GM23248 (cell line): ENCODE data around the gene POU4F2. TPM values are rescaled to one million over a fixed set of nuclear protein-coding genes. Genes with fewer than 3 reads are reported as not detected.

Experiments
- DNase-seq: peaks from one replicate; pipeline ENCODE4 v3.0.0-alpha.2; 2015
- H2AFZ ChIP-seq: fragments of 200-600 bp; sonication (generic); 2 replicates; pipeline ENCODE4 v1.6.1; 2016; ENCODE audit warnings: antibody characterized with exemption
- H3F3A ChIP-seq: fragments of 200-600 bp; sonication (generic); 2 replicates; pipeline ENCODE4 v1.6.1; 2016; ENCODE audit warnings: mild to moderate bottlenecking, antibody characterized with exemption, mixed run types; ENCODE audit not compliant: insufficient read depth
- H3K27ac ChIP-seq: fragments of 200-600 bp; sonication (generic); 2 replicates; pipeline ENCODE4 v1.5.1; 2016; ENCODE audit warnings: mild to moderate bottlenecking
- H3K27me3 ChIP-seq: fragments of 200-600 bp; sonication (generic); replicated peaks from 2 replicates; pipeline ENCODE4 v1.6.1; 2016; ENCODE audit warnings: mild to moderate bottlenecking; ENCODE audit not compliant: insufficient read depth
- H3K36me3 ChIP-seq: fragments of 200-600 bp; sonication (generic); 2 replicates; pipeline ENCODE4 v1.6.1; 2016; ENCODE audit warnings: low read depth, mild to moderate bottlenecking
- H3K4me1 ChIP-seq: fragments of 200-600 bp; sonication (generic); 2 replicates; pipeline ENCODE4 v1.6.1; 2016; ENCODE audit warnings: mild to moderate bottlenecking; ENCODE audit not compliant: insufficient read depth
- H3K4me2 ChIP-seq: fragments of 200-600 bp; sonication (generic); one replicate; pipeline ENCODE4 v1.6.1; 2016; ENCODE audit warnings: mild to moderate bottlenecking; ENCODE audit not compliant: unreplicated experiment
- H3K4me3 ChIP-seq: fragments of 200-600 bp; sonication (generic); 2 replicates; pipeline ENCODE4 v1.5.1; 2016; ENCODE audit warnings: mild to moderate bottlenecking
- H3K79me2 ChIP-seq: fragments of 200-600 bp; sonication (generic); 2 replicates; pipeline ENCODE4 v1.6.1; 2016; ENCODE audit warnings: mild to moderate bottlenecking; ENCODE audit not compliant: insufficient read depth
- H3K9ac ChIP-seq: fragments of 200-600 bp; sonication (generic); 2 replicates; pipeline ENCODE4 v1.6.1; 2016; ENCODE audit warnings: mild to moderate bottlenecking
- H3K9me2 ChIP-seq: fragments of 200-600 bp; sonication (generic); 2 replicates; pipeline ENCODE4 v1.6.1; 2016; ENCODE audit warnings: mixed run types, mild to moderate bottlenecking, moderate library complexity; ENCODE audit not compliant: insufficient read depth
- H3K9me3 ChIP-seq: fragments of 200-600 bp; sonication (generic); one replicate; pipeline ENCODE4 v1.6.1; 2017; ENCODE audit warnings: low read depth
- H4K20me1 ChIP-seq: fragments of 200-600 bp; sonication (generic); 2 replicates; pipeline ENCODE4 v1.6.0; 2016; ENCODE audit not compliant: insufficient read depth
- EZH2 ChIP-seq: fragments of 200-600 bp; sonication (generic); IDR thresholded peaks from 2 replicates; pipeline ENCODE4 v1.6.1; 2018; ENCODE audit warnings: antibody characterized with exemption, mild to moderate bottlenecking; ENCODE audit not compliant: insufficient read depth, poor library complexity, severe bottlenecking
- EZH2phosphoT487 ChIP-seq: fragments of 200-600 bp; sonication (generic); IDR thresholded peaks from 2 replicates; pipeline ENCODE4 v1.6.1; 2018; ENCODE audit warnings: antibody characterized with exemption, moderate library complexity, mild to moderate bottlenecking, low read depth; ENCODE audit not compliant: insufficient read depth
- WGBS, 2 experiments: methylation state at CpG; one replicate each; pipeline ENCODE4 v1.1.6; 2015 to 2017; ENCODE audit warnings: low lambda C conversion rate in 2 of 2, low coverage in 1 of 2; ENCODE audit errors: missing lambda C conversion rate in 2 of 2; 5-methylcytosine and 5-hydroxymethylcytosine counted together
- in situ Hi-C: fragments of 300-500 bp; cut with MboI; formaldehyde crosslinking; loops from 2 replicates; pipeline ENCODE4 v1.15.0; 2020
- polyA plus RNA-seq: library from polyadenylated mRNA; unstranded; fragments of >200 nt; fragmentation: Nextera tagmentation; extraction: Ambion mirVana; gene quantifications from 2 replicates; pipeline ENCODE4 v1.2.1, GENCODE V29; 2016
- total RNA-seq: library from RNA; depleted of rRNA; stranded (reverse); fragments of >200 nt; shearing (Covaris generic); gene quantifications from 2 replicates; pipeline ENCODE4 v1.2.3, GENCODE V29; 2014

POU4F2 gene
- total and polyA plus RNA-seq, 2 experiments from 2014 or later = not detected

DNA sequence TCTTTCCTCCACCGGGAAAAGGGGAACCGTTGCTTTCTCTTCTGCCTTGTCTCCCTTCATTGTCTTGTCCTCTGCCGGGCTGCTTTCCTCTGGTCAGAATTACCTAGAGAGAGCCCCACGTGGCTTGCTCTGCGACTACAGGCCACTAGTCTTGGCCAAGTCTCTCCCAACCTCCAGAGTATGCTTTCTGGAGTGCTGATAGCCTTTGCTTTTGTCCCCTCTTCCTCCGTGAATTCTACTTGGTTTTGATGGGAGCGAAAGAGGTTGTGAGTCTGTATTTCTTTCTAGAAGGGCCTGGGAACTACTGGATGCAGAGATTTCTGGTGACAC, 5.3 kb upstream of the POU4F2 start:
- 3 to 5% methylated on average over 7 of the region's 7 CpGs for WGBS, 2 experiments
- DNase-seq = no peak
- in situ Hi-C loops = no loop called here
- Histone ChIP-seq H3K9me2 (no peaks in the 10 kb centered on the region), H3K27me3 (peaks cover 71% of the 10 kb centered on the region), H3K27ac (no peak overlapping the region), H3K4me3 (no peak overlapping the region), H3K9me3 (no peaks in the 10 kb centered on the region), H3K4me1 (no peaks in the 10 kb centered on the region), H3K9ac (no peak overlapping the region), H3K79me2 (no peaks in the 10 kb centered on the region), H3K4me2 (no peak overlapping the region), H3F3A (no peaks in the 10 kb centered on the region), H4K20me1 (no peaks in the 10 kb centered on the region), H3K36me3 (no peaks in the 10 kb centered on the region), H2AFZ (no peak overlapping the region)
- no peak for TF ChIP-seq EZH2phosphoT487
- no peak for TF ChIP-seq EZH2

DNA sequence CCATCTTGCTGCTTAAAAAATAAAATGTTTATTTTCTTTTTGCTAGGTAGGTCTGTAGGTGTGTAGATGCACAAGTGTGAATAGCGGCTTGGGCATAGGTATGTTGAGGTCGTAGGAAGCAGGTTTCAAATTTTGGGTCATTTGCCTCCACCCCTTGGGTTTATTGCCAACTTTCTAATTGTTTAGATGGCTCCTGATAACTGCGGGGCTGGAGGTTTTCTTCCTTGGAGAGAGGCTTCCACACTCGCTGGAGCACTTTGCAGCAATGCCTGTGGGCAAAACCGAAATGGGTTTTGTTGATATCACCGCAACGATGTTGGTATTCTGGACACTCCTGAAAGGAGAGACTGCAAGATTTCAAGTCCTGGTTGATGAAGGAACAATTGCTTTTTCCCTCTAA, 3.9 kb upstream of the POU4F2 start:
- H3K27ac ChIP-seq = no peak overlapping the region
- no peak overlapping the region for H3K4me3 ChIP-seq
- H2AFZ ChIP-seq = no peak overlapping the region
- H3K9ac ChIP-seq = no peak overlapping the region
- DNase-seq = no peak
- no peak overlapping the region for H3K4me2 ChIP-seq
- no peaks in the 10 kb centered on the region for H3K9me3 ChIP-seq
- no peaks in the 10 kb centered on the region for H3F3A ChIP-seq
- no peaks in the 10 kb centered on the region for H3K36me3 ChIP-seq
- no peaks in the 10 kb centered on the region for H3K79me2 ChIP-seq
- no peak for TF ChIP-seq EZH2
- no peaks in the 10 kb centered on the region for H3K4me1 ChIP-seq
- 5 to 7% methylated on average over 7 of the region's 7 CpGs for WGBS, 2 experiments
- H3K27me3 ChIP-seq = peaks cover 80% of the 10 kb centered on the region
- H4K20me1 ChIP-seq = no peaks in the 10 kb centered on the region
- H3K9me2 ChIP-seq = no peaks in the 10 kb centered on the region
- in situ Hi-C loops = no loop called here

DNA sequence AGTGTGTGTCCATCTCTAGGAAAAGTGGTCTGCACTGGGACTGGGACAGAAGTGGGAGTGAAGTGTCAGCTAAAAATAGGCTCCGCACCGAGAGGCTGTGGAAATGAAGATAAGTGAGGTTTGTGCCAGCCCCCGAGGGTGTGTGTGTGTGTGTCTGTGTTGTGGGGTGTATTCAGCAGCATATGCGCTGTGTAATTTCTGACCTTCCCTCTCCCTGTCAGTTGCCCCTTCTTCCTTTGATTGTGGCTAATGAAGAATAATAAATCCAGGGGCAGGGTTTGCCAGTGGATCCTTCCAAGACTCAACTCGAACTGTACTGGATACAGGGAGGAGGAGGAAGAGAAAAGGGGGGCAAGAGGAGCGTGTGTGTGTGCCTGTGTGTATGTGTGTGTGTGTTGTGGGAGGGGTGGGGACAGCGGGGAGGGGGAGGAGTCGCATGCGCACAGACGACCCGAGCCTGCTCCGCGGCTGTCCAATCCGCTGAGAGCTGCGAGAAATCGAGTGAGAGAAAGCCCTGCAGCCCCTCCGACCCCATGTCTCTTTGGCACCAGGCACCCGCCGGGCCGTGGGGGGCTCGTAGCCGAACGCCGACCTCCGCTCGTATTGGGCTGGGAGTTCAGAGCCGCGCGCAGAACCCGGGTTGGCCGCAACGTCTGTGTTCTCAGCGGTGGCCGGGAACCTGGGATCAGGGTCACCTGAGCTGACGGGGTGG, 916 bp upstream of the POU4F2 start:
- Histone ChIP-seq H3K9me2 (no peaks in the 10 kb centered on the region), H3K9me3 (no peaks in the 10 kb centered on the region), H3K9ac (no peak overlapping the region), H4K20me1 (no peaks in the 10 kb centered on the region), H3K27me3 (peaks cover 89% of the 10 kb centered on the region), H3K27ac (no peak overlapping the region), H2AFZ (no peak overlapping the region), H3K4me3 (no peak overlapping the region), H3K79me2 (no peaks in the 10 kb centered on the region), H3K4me2 (no peak overlapping the region), H3K4me1 (no peaks in the 10 kb centered on the region), H3F3A (no peaks in the 10 kb centered on the region), H3K36me3 (no peaks in the 10 kb centered on the region)
- in situ Hi-C loops = no loop called here
- TF ChIP-seq EZH2phosphoT487 = no peak
- no peak for TF ChIP-seq EZH2
- 2 to 8% methylated on average over 17 to 26 of the region's 35 CpGs for WGBS, 2 experiments
- no peak for DNase-seq

DNA sequence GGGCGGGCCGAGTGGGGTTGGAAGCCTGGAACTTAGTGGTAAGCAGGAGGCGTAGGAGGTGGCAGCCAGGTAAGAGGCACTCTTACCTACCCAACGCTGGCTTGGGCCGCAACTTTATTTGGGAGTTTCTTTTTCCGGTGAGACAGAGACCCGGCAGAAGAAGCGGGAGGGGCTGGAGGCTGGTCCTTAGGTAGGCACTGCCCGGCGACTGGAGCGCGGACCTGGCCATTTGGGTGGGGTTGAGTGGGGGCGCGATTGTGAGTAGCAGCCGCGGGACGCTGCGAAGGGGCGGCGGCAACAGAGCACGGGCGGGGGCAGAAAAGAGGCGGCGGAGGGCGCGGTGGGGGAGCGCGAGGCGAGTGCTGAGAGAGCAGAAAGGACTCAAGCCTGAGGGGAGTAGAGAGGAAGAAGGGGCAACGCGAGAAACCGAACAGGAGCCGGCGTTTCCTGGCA, 334 bp upstream of the POU4F2 start:
- H2AFZ ChIP-seq = no peak overlapping the region
- H3K27me3 ChIP-seq = peaks cover 84% of the 10 kb centered on the region
- no peaks in the 10 kb centered on the region for H4K20me1 ChIP-seq
- no peaks in the 10 kb centered on the region for H3F3A ChIP-seq
- H3K9me2 ChIP-seq = no peaks in the 10 kb centered on the region
- no peak overlapping the region for H3K27ac ChIP-seq
- H3K9ac ChIP-seq = no peak overlapping the region
- in situ Hi-C loops = no loop called here
- H3K79me2 ChIP-seq = no peaks in the 10 kb centered on the region
- H3K4me3 ChIP-seq = no peak overlapping the region
- no peaks in the 10 kb centered on the region for H3K36me3 ChIP-seq
- H3K4me1 ChIP-seq = no peaks in the 10 kb centered on the region
- TF ChIP-seq EZH2 (no peak), EZH2phosphoT487 (no peak)
- 2 to 3% methylated on average over 10 to 33 of the region's 34 CpGs for WGBS, 2 experiments
- DNase-seq = no peak
- H3K4me2 ChIP-seq = peak overlapping the region; percentile 78
- H3K9me3 ChIP-seq = no peaks in the 10 kb centered on the region
